ENCODE results near the gene PUS7L. TPM values are rescaled to one million over a fixed set of nuclear protein-coding genes. Genes with fewer than 3 reads are reported as not detected.

PUS7L gene
- total RNA-seq, 1 donor from 2014 or later, result 18.7 TPM

Other genes with a start within 250 kb of the PUS7L start
- not detected in 2 replicates for gene ADAMTS20, start 206.6 kb downstream of the PUS7L start, total RNA-seq
- 23.9 and 29.6 TPM in 2 replicates for gene IRAK4, start 161 bp upstream of the PUS7L start, total RNA-seq
- gene TWF1, start 47.5 kb upstream of the PUS7L start, total RNA-seq, result 127 and 157 TPM in 2 replicates
- 3.4 and 4.8 TPM in 2 replicates for gene TMEM117, start 77.3 kb upstream of the PUS7L start, total RNA-seq

All from dermis blood vessel endothelial cell (primary cell).